CD14-positive monocyte (primary cell): Measurements from ENCODE around the gene IFNGR2. TPM values are rescaled to one million over a fixed set of nuclear protein-coding genes. Genes with fewer than 3 reads are reported as not detected.
"Not testable (repeated sequence)": the region's sequence is repeated elsewhere in the genome, so short reads cannot be mapped to it uniquely, and the experiment has no call there.

ENCODE experiments used
- DNase-seq, 3 donors: peaks; one replicate each; pipeline ENCODE4 v3.0.0-alpha.2; 2011 to 2022
- H2AFZ ChIP-seq: 2 replicates; pipeline ENCODE4 v1.6.0; 2012; ENCODE audit warnings: mild to moderate bottlenecking, low read depth, low read length, inconsistent platforms; ENCODE audit not compliant: insufficient read depth, poor library complexity, severe bottlenecking
- H3K27ac ChIP-seq, 2 donors: 1 replicate in 1 of 2; 2 replicates in 1 of 2; pipeline ENCODE4 v1.5.1; 2012 to 2013; ENCODE audit warnings: low read length in 2 of 2, control low read depth in 1 of 2, inconsistent platforms in 1 of 2, low read depth in 1 of 2, mild to moderate bottlenecking in 1 of 2
- H3K27me3 ChIP-seq, 2 donors: one replicate each; pipeline versions ENCODE4 v1.6.0 to v1.6.1; 2011 to 2013; ENCODE audit warnings: low read length in 2 of 2; ENCODE audit not compliant: control insufficient read depth in 2 of 2, insufficient read depth in 2 of 2
- H3K36me3 ChIP-seq, 2 donors: replicated peaks in 1 of 2; 1 replicate in 1 of 2; 2 replicates in 1 of 2; pipeline versions ENCODE4 v1.5.1 to v1.6.1; 2012 to 2013; ENCODE audit warnings: low read length in 2 of 2, control low read depth in 1 of 2, inconsistent platforms in 1 of 2, mild to moderate bottlenecking in 1 of 2; ENCODE audit not compliant: insufficient read depth in 2 of 2, control insufficient read depth in 1 of 2
- H3K4me1 ChIP-seq, 2 donors: 1 replicate in 1 of 2; 2 replicates in 1 of 2; pipeline versions ENCODE4 v1.5.1 to v1.6.1; 2012 to 2013; ENCODE audit warnings: low read length in 2 of 2, control low read depth in 1 of 2, inconsistent platforms in 1 of 2, mild to moderate bottlenecking in 1 of 2, moderate library complexity in 1 of 2; ENCODE audit not compliant: insufficient read depth in 2 of 2, control insufficient read depth in 1 of 2
- H3K4me2 ChIP-seq: replicated peaks from 2 replicates; pipeline ENCODE3; 2012; ENCODE audit warnings: low read length, moderate library complexity, mild to moderate bottlenecking; ENCODE audit not compliant: poor library complexity, severe bottlenecking; ENCODE audit errors: extremely low read depth
- H3K4me3 ChIP-seq, 3 experiments: fragments of 200-600 bp in 1 of 3; sonication (generic) in 1 of 3; replicated peaks in 1 of 3; 1 replicate in 2 of 3; 2 replicates in 1 of 3; pipeline ENCODE4 v1.5.1; 2011 to 2013; ENCODE audit warnings: low read length in 3 of 3, mild to moderate bottlenecking in 3 of 3, control low read depth in 2 of 3, low read depth in 2 of 3, inconsistent platforms in 1 of 3, moderate library complexity in 1 of 3
- H3K79me2 ChIP-seq: 2 replicates; pipeline ENCODE4 v1.6.0; 2012; ENCODE audit warnings: mild to moderate bottlenecking, control low read depth, inconsistent platforms, low read length, moderate library complexity; ENCODE audit not compliant: insufficient read depth
- H3K9ac ChIP-seq: 2 replicates; pipeline ENCODE4 v1.6.0; 2017; ENCODE audit warnings: low read length, mild to moderate bottlenecking; ENCODE audit not compliant: insufficient read depth, poor library complexity, severe bottlenecking
- H3K9me3 ChIP-seq, 2 donors: replicated peaks in 1 of 2; 1 replicate in 1 of 2; 2 replicates in 1 of 2; pipeline versions ENCODE4 v1.5.1 to v1.6.1; 2012 to 2013; ENCODE audit warnings: low read length in 2 of 2, control low read depth in 1 of 2; ENCODE audit not compliant: control insufficient read depth in 1 of 2, insufficient read depth in 1 of 2
- H4K20me1 ChIP-seq: 2 replicates; pipeline ENCODE4 v1.6.0; 2012; ENCODE audit warnings: mild to moderate bottlenecking, low read length, control low read depth, moderate library complexity; ENCODE audit not compliant: insufficient read depth
- H3K27ac Mint-ChIP-seq, 7 donors: one replicate each; pipeline ENCODE4 v1.8.0; 2020; ENCODE audit warnings: mild to moderate bottlenecking in 7 of 7, mixed read lengths in 7 of 7, moderate library complexity in 6 of 7, inconsistent platforms in 2 of 7
- H3K27me3 Mint-ChIP-seq, 3 donors: one replicate each; pipeline ENCODE4 v1.8.0; 2021 to 2022; ENCODE audit warnings: low read depth in 3 of 3, mild to moderate bottlenecking in 3 of 3, mixed read lengths in 3 of 3, moderate library complexity in 3 of 3, inconsistent platforms in 1 of 3
- H3K36me3 Mint-ChIP-seq, 2 donors: one replicate each; pipeline ENCODE4 v1.8.0; 2020; ENCODE audit warnings: mixed read lengths in 2 of 2, inconsistent platforms in 1 of 2, mild to moderate bottlenecking in 1 of 2
- H3K4me1 Mint-ChIP-seq: one replicate; pipeline ENCODE4 v1.8.0; 2020; ENCODE audit warnings: mild to moderate bottlenecking, mixed read lengths
- H3K4me3 Mint-ChIP-seq, 2 donors: one replicate each; pipeline ENCODE4 v1.8.0; 2020; ENCODE audit warnings: mild to moderate bottlenecking in 2 of 2, mixed read lengths in 2 of 2, moderate library complexity in 1 of 2
- H3K9me3 Mint-ChIP-seq, 7 donors: one replicate each; pipeline ENCODE4 v1.8.0; 2020 to 2022; ENCODE audit warnings: mixed read lengths in 7 of 7, mild to moderate bottlenecking in 6 of 7, moderate library complexity in 6 of 7, inconsistent platforms in 2 of 7
- CTCF ChIP-seq: fragments of 200-600 bp; IDR thresholded peaks from one replicate; pipeline ENCODE4 v1.8.0; 2022; ENCODE audit warnings: antibody characterized with exemption, mild to moderate bottlenecking
- WGBS: methylation state at CpG from one replicate; pipeline ENCODE4 v1.1.5; 2013; ENCODE audit warnings: missing lambda C conversion rate; ENCODE audit not compliant: insufficient coverage; 5-methylcytosine and 5-hydroxymethylcytosine counted together
- intact Hi-C, 2 donors: fragments of 100-400 bp; cut with micrococcal nuclease; formaldehyde crosslinking; loops; one replicate each; pipeline versions ENCODE4 v1.15.0 to v1.15.1; 2023
- polyA plus RNA-seq, 3 donors: library from polyadenylated mRNA; depleted of rRNA in 1 of 3; unstranded in 2 of 3; stranded (reverse) in 1 of 3; fragments of 300-500 nt in 2 of 3; fragments of >200 nt in 1 of 3; fragmentation: Illumina TruSeq in 2 of 3; gene quantifications; 1 replicate in 2 of 3; 2 replicates in 1 of 3; pipeline ENCODE4 v1.2.3, GENCODE V29; 2012 to 2021

IFNGR2 gene
- polyA plus RNA-seq, 3 donors = 204 to 324 (median 260) TPM

GRCh38 chr21:33458861-33459260 lies 55.6 kb downstream of the IFNGR2 start:
- no peaks in the 10 kb centered on the region for H4K20me1 ChIP-seq
- no peak overlapping the region for H3K4me3 ChIP-seq
- Mint-ChIP-seq H3K9me3 (no peaks in the 10 kb centered on the region), H3K27ac (no peak overlapping the region), H3K4me1 (no peaks in the 10 kb centered on the region), H3K4me3 (no peak overlapping the region), H3K27me3 (no peaks in the 10 kb centered on the region), H3K36me3 (peaks cover 33 to 50% of the 10 kb centered on the region in 2 donors)
- H3K4me2 ChIP-seq = no peak overlapping the region
- H3K9ac ChIP-seq = no peak overlapping the region
- intact Hi-C loops = no loop called here
- no peaks in the 10 kb centered on the region for H3K4me1 ChIP-seq
- H3K36me3 ChIP-seq = peaks cover 25 to 67% of the 10 kb centered on the region in 2 donors
- no peaks in the 10 kb centered on the region for H3K9me3 ChIP-seq
- no peak overlapping the region for H3K27ac ChIP-seq
- H3K27me3 ChIP-seq = no peaks in the 10 kb centered on the region
- H3K79me2 ChIP-seq = no peaks in the 10 kb centered on the region
- DNase-seq = no peak
- no peak overlapping the region for H2AFZ ChIP-seq
- no peak for TF ChIP-seq CTCF
- WGBS = 100% methylated on average over 1 of the region's 3 CpGs

- WGBS = 100% methylated on average over 1 of the region's 5 CpGs
- H4K20me1 ChIP-seq = no peaks in the 10 kb centered on the region
- H3K79me2 ChIP-seq = no peaks in the 10 kb centered on the region
- DNase-seq = no peak
- H3K27me3 ChIP-seq = no peaks in the 10 kb centered on the region
- Mint-ChIP-seq H3K4me1 (no peaks in the 10 kb centered on the region), H3K27me3 (no peaks in the 10 kb centered on the region), H3K27ac (no peak overlapping the region), H3K4me3 (no peak overlapping the region), H3K9me3 (no peaks in the 10 kb centered on the region), H3K36me3 (peaks cover 36 to 52% of the 10 kb centered on the region in 2 donors)
- no peak for TF ChIP-seq CTCF
- H3K4me2 ChIP-seq = no peak overlapping the region
- H2AFZ ChIP-seq = no peak overlapping the region
- peaks cover 23 to 60% of the 10 kb centered on the region in 2 donors for H3K36me3 ChIP-seq
- no peak overlapping the region for H3K9ac ChIP-seq
- intact Hi-C loops = no loop called here
- H3K4me1 ChIP-seq = no peaks in the 10 kb centered on the region
- H3K27ac ChIP-seq = no peak overlapping the region
- H3K4me3 ChIP-seq = no peak overlapping the region
- H3K9me3 ChIP-seq = no peaks in the 10 kb centered on the region
These were observed 58.5 kb downstream of the IFNGR2 start for GRCh38 chr21:33461538-33462250.

GRCh38 chr21:33469183-33469582 lies 66.0 kb downstream of the IFNGR2 start:
- H3K4me3 Mint-ChIP-seq, H4K20me1 ChIP-seq, H3K9me3 ChIP-seq, H3K9ac ChIP-seq, H3K4me2 ChIP-seq, H3K27ac ChIP-seq, H3K4me1 Mint-ChIP-seq, DNase-seq, H3K4me3 ChIP-seq, H3K27ac Mint-ChIP-seq, H3K4me1 ChIP-seq, H3K27me3 Mint-ChIP-seq, H3K27me3 ChIP-seq, H3K9me3 Mint-ChIP-seq, H2AFZ ChIP-seq, intact Hi-C loops: not testable (repeated sequence)
- WGBS = 100% methylated on average over 3 of the region's 4 CpGs
- Histone ChIP-seq H3K79me2 (peaks cover 18% of the 10 kb centered on the region), H3K36me3 (peaks cover 8 to 16% of the 10 kb centered on the region in 2 donors)
- peaks cover 17 to 24% of the 10 kb centered on the region in 2 donors for H3K36me3 Mint-ChIP-seq
